ENCODE results near the gene TMEM204.

Gene TMEM204

DNA sequence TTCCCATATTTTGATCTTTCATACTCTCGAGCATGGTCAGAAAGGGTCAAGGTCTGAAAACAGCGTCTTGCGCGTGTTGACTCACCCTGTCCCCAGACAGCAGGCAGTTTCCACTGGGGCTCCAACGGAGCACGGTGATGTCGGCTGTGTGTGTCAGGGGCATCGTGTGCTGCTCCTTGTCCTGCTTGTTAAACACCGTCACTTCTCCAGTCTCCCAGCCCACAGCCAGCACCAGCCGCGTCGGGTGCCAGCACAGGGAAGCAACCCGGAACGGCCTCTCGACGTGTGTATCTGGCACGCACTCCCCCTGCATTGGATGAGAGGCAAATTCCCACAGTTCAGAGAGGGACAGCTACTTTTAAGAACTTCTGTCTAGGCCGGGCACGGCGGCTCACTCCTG lies 68.8 kb downstream of the TMEM204 start:
- Histone ChIP-seq H3K9ac (ENCODE audit: low read length) (no peak overlapping the region), H3K9me3 (ENCODE audit: control insufficient read depth, low read length) (no peaks in the 10 kb centered on the region), H3K4me1 (ENCODE audit: control insufficient read depth, insufficient read depth, low read length) (no peaks in the 10 kb centered on the region), H3K4me3 (ENCODE audit: low read length) (no peak overlapping the region), H3K27me3 (ENCODE audit: control insufficient read depth, insufficient read depth, low read length) (no peaks in the 10 kb centered on the region), H3K36me3 (ENCODE audit: control insufficient read depth, insufficient read depth, low read length) (peaks cover 4% of the 10 kb centered on the region)
